K562 (cell line): ENCODE measurements around the gene TCF12.

Experiments
- ARID4B ChIP-seq: sonication (generic); formaldehyde crosslinking; IDR thresholded peaks from 2 replicates; pipeline ENCODE4 v1.8.0; 2022; ENCODE audit warnings: mild to moderate bottlenecking, missing genetic modification reagents
- EGR1 ChIP-seq: fragments of 450-650 bp; conservative IDR thresholded peaks from 2 replicates; pipeline ENCODE4 v1.6.1; 2017; ENCODE audit warnings: mild to moderate bottlenecking
- FOXK1 ChIP-seq: sonication (generic); formaldehyde crosslinking; IDR thresholded peaks from 2 replicates; pipeline ENCODE4 v1.8.0; 2022; ENCODE audit warnings: missing genetic modification reagents, mild to moderate bottlenecking, borderline replicate concordance
- PHF20 ChIP-seq: fragments of 450-650 bp; IDR thresholded peaks from 2 replicates; pipeline ENCODE4 v1.6.1; 2018; ENCODE audit not compliant: partially characterized antibody
- POLR2A ChIP-seq: fragments of 450-650 bp; conservative IDR thresholded peaks from 2 replicates; pipeline ENCODE4 v1.6.1; 2016
- SRSF9 ChIP-seq: fragments of 200-400 bp; formaldehyde crosslinking; IDR thresholded peaks from 2 replicates; pipeline ENCODE4 v1.6.1; 2017; ENCODE audit warnings: low read depth, low read length, borderline replicate concordance
- ZNF121 ChIP-seq: sonication (generic); formaldehyde crosslinking; conservative IDR thresholded peaks from 2 replicates; pipeline ENCODE4 v1.8.0; 2022; ENCODE audit warnings: missing genetic modification reagents
- ZNF407 ChIP-seq: fragments of 450-650 bp; IDR thresholded peaks from 2 replicates; pipeline ENCODE4 v1.6.1; 2016; ENCODE audit warnings: low read depth
- TF ChIP-seq, protein P1 (sequence below), 3 experiments: IDR thresholded peaks in 2 of 3; conservative IDR thresholded peaks in 1 of 3; 2 replicates each; pipeline ENCODE4 v1.5.1; 2011 to 2012; ENCODE audit warnings: low read length in 3 of 3, mild to moderate bottlenecking in 3 of 3, control low read depth in 2 of 3, improper control_type of control experiment in 1 of 3, inconsistent platforms in 1 of 3, low read depth in 1 of 3, mixed read lengths in 1 of 3, moderate library complexity in 1 of 3; ENCODE audit not compliant: insufficient read depth in 2 of 3
- TF ChIP-seq, protein P2 (sequence below): fragments of 200-800 bp; sonication (Bioruptor generic); IDR thresholded peaks from 2 replicates; pipeline ENCODE4 v1.6.1; 2017; ENCODE audit warnings: missing genetic modification characterization, missing compliant biosample characterization

GRCh38 chr15:57298204-57298603 is 379.8 kb downstream of the TCF12 start:
- TF ChIP-seq, protein P1, sequence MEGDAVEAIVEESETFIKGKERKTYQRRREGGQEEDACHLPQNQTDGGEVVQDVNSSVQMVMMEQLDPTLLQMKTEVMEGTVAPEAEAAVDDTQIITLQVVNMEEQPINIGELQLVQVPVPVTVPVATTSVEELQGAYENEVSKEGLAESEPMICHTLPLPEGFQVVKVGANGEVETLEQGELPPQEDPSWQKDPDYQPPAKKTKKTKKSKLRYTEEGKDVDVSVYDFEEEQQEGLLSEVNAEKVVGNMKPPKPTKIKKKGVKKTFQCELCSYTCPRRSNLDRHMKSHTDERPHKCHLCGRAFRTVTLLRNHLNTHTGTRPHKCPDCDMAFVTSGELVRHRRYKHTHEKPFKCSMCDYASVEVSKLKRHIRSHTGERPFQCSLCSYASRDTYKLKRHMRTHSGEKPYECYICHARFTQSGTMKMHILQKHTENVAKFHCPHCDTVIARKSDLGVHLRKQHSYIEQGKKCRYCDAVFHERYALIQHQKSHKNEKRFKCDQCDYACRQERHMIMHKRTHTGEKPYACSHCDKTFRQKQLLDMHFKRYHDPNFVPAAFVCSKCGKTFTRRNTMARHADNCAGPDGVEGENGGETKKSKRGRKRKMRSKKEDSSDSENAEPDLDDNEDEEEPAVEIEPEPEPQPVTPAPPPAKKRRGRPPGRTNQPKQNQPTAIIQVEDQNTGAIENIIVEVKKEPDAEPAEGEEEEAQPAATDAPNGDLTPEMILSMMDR (IDR thresholded peaks at IDR 0.05 in 2 of 3, conservative IDR thresholded peaks at IDR 0.05 in 1 of 3; ENCODE audit: insufficient read depth in 2 of 3, low read depth in 1 of 3, low read length in 3 of 3) = no peak
- TF ChIP-seq ARID4B (CRISPR knock-in tag) = no peak
- no peak for TF ChIP-seq ZNF407
- TF ChIP-seq POLR2A = no peak
- TF ChIP-seq FOXK1 (CRISPR knock-in tag) = no peak
- TF ChIP-seq, protein P2, sequence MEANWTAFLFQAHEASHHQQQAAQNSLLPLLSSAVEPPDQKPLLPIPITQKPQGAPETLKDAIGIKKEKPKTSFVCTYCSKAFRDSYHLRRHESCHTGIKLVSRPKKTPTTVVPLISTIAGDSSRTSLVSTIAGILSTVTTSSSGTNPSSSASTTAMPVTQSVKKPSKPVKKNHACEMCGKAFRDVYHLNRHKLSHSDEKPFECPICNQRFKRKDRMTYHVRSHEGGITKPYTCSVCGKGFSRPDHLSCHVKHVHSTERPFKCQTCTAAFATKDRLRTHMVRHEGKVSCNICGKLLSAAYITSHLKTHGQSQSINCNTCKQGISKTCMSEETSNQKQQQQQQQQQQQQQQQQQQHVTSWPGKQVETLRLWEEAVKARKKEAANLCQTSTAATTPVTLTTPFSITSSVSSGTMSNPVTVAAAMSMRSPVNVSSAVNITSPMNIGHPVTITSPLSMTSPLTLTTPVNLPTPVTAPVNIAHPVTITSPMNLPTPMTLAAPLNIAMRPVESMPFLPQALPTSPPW (CRISPR knock-in tag) = no peak
- TF ChIP-seq EGR1 = no peak
- TF ChIP-seq SRSF9 = no peak
- no peak for TF ChIP-seq ZNF121 (CRISPR knock-in tag)
- TF ChIP-seq PHF20 = no peak
